Kidney (tissue), 14 donors: Measurements from ENCODE around the gene ZNF205. TPM values are rescaled to one million over a fixed set of nuclear protein-coding genes. Genes with fewer than 3 reads are reported as not detected.

ENCODE experiments used
- DNase-seq, 5 donors: peaks; one replicate each; pipeline ENCODE4 v3.0.0-alpha.2; 2013 to 2020
- FAIRE-seq: peaks from 2 replicates; lab custom pipeline; 2012; peaks lifted over from hg19 to GRCh38; lab: Jason Lieb, UNC
- H3K27ac ChIP-seq, 2 donors: one replicate each; pipeline ENCODE4 v1.7.0; 2013; ENCODE audit warnings: low read depth in 2 of 2, low read length in 2 of 2, inconsistent platforms in 1 of 2
- H3K27me3 ChIP-seq: one replicate; pipeline ENCODE4 v1.7.1; 2013; ENCODE audit warnings: low read length, inconsistent platforms; ENCODE audit not compliant: control insufficient read depth, insufficient read depth
- H3K36me3 ChIP-seq, 3 donors: one replicate each; pipeline versions ENCODE4 v1.7.0 to v1.7.1; 2013; ENCODE audit warnings: low read length in 3 of 3, control low read depth in 1 of 3, inconsistent platforms in 1 of 3; ENCODE audit not compliant: insufficient read depth in 3 of 3, control insufficient read depth in 2 of 3
- H3K4me1 ChIP-seq, 3 donors: one replicate each; pipeline versions ENCODE4 v1.7.0 to v1.7.1; 2013; ENCODE audit warnings: low read length in 3 of 3, inconsistent platforms in 1 of 3, low read depth in 1 of 3; ENCODE audit not compliant: control insufficient read depth in 2 of 3, insufficient read depth in 2 of 3
- H3K4me3 ChIP-seq, 3 donors: one replicate each; pipeline versions ENCODE4 v1.7.0 to v1.8.1; 2013; ENCODE audit warnings: low read length in 3 of 3, control low read depth in 1 of 3, inconsistent platforms in 1 of 3
- H3K9ac ChIP-seq, 3 donors: one replicate each; pipeline versions ENCODE4 v1.7.0 to v1.7.1; 2013; ENCODE audit warnings: low read length in 3 of 3, control low read depth in 1 of 3, inconsistent platforms in 1 of 3
- H3K9me3 ChIP-seq, 3 donors: one replicate each; pipeline versions ENCODE4 v1.7.0 to v1.7.1; 2013; ENCODE audit warnings: low read length in 3 of 3, control low read depth in 1 of 3, inconsistent platforms in 1 of 3; ENCODE audit not compliant: control insufficient read depth in 2 of 3, insufficient read depth in 1 of 3
- intact Hi-C: fragments of 100-400 bp; cut with DNase I; formaldehyde crosslinking; loops from one replicate; pipeline ENCODE4 v1.11.1; 2022
- polyA plus RNA-seq: library from polyadenylated mRNA; stranded (reverse); fragments of 350-450 nt; fragmentation: Illumina TruSeq; extraction: RNeasy Lipid Tissue Mini Kit (QIAGEN cat#74804); gene quantifications from one replicate; pipeline ENCODE4 v1.2.3, GENCODE V29; 2014; ENCODE audit warnings: low read depth, low replicate concordance; ENCODE audit not compliant: insufficient read depth
- total RNA-seq: library from RNA; stranded (reverse); fragmentation: NEBNext Ultra II Directional; extraction: Animal tissue kit (Norgen Biotek cat#: 25700); gene quantifications from one replicate; pipeline ENCODE4 v1.2.1, GENCODE V29; 2021
- TF ChIP-seq, protein P1 (sequence below): IDR thresholded peaks from 3 replicates; pipeline ENCODE4 v1.5.1; 2012; ENCODE audit warnings: mild to moderate bottlenecking, moderate library complexity, borderline replicate concordance; ENCODE audit not compliant: insufficient read depth; ENCODE audit errors: extremely low read depth
- donor health status: control.
- donor health status: control.
- donor health status: control.
- donor health status: control.
- donor health status: control.
- donor health status: DM: yes; HTN: yes; CAD: no.
- donor health status: Normal renal cell carcinoma (clear cell type).

Gene ZNF205
- total and polyA plus RNA-seq, 2 donors from 2014 or later = 12.7 to 14.1 TPM

- Histone ChIP-seq H3K4me3 (no peak overlapping the region), H3K4me1 (peaks cover 0 to 4% (median 3%) of the 10 kb centered on the region in 3 donors), H3K9me3 (no peaks in the 10 kb centered on the region), H3K9ac (no peak overlapping the region), H3K27ac (no peak overlapping the region), H3K36me3 (no peaks in the 10 kb centered on the region), H3K27me3 (no peaks in the 10 kb centered on the region)
- TF ChIP-seq, protein P1, sequence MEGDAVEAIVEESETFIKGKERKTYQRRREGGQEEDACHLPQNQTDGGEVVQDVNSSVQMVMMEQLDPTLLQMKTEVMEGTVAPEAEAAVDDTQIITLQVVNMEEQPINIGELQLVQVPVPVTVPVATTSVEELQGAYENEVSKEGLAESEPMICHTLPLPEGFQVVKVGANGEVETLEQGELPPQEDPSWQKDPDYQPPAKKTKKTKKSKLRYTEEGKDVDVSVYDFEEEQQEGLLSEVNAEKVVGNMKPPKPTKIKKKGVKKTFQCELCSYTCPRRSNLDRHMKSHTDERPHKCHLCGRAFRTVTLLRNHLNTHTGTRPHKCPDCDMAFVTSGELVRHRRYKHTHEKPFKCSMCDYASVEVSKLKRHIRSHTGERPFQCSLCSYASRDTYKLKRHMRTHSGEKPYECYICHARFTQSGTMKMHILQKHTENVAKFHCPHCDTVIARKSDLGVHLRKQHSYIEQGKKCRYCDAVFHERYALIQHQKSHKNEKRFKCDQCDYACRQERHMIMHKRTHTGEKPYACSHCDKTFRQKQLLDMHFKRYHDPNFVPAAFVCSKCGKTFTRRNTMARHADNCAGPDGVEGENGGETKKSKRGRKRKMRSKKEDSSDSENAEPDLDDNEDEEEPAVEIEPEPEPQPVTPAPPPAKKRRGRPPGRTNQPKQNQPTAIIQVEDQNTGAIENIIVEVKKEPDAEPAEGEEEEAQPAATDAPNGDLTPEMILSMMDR = no peak
- no peak for FAIRE-seq
- no peak for DNase-seq
- intact Hi-C loops = no loop called here
Observed at GRCh38 chr16:3084491-3084890, 27.9 kb upstream of the ZNF205 start.

GRCh38 chr16:3084969-3085670 lies 27.3 kb upstream of the ZNF205 start:
- Histone ChIP-seq H3K4me3 (no peak overlapping the region), H3K27me3 (no peaks in the 10 kb centered on the region), H3K4me1 (peaks cover 0 to 4% (median 3%) of the 10 kb centered on the region in 3 donors), H3K9me3 (no peaks in the 10 kb centered on the region), H3K36me3 (no peaks in the 10 kb centered on the region), H3K9ac (no peak overlapping the region), H3K27ac (no peak overlapping the region)
- intact Hi-C loops = no loop called here
- no peak for FAIRE-seq
- DNase-seq = no peak
- TF ChIP-seq, protein P1 = no peak

GRCh38 chr16:3085868-3086595 lies 26.4 kb upstream of the ZNF205 start:
- Histone ChIP-seq H3K4me3 (no peak overlapping the region), H3K9ac (no peak overlapping the region), H3K36me3 (no peaks in the 10 kb centered on the region), H3K4me1 (peaks cover 0 to 4% (median 3%) of the 10 kb centered on the region in 3 donors), H3K9me3 (no peaks in the 10 kb centered on the region), H3K27ac (peak overlapping the region in 1 of 2 donors; percentile 30), H3K27me3 (no peaks in the 10 kb centered on the region)
- FAIRE-seq = no peak
- TF ChIP-seq, protein P1 = no peak
- DNase-seq = peak in 1 of 5 donors; percentile 14
- intact Hi-C loops = no loop called here
